Hepatocyte (in vitro differentiated cells): ENCODE measurements around the gene CENPI. TPM values are rescaled to one million over a fixed set of nuclear protein-coding genes. Genes with fewer than 3 reads are reported as not detected.
"Not testable (repeated sequence)": the region's sequence is repeated elsewhere in the genome, so short reads cannot be mapped to it uniquely, and the experiment has no call there.

Source experiments
- DNase-seq: peaks from one replicate; pipeline ENCODE4 v3.0.0-alpha.2; 2016; ENCODE audit warnings: low spot score
- H2AFZ ChIP-seq: fragments of 200-600 bp; sonication (generic); 2 replicates; pipeline ENCODE4 v1.6.0; 2016; ENCODE audit warnings: antibody characterized with exemption, mild to moderate bottlenecking
- H3K27ac ChIP-seq: fragments of 200-600 bp; sonication (generic); 2 replicates; pipeline ENCODE4 v1.5.1; 2016; ENCODE audit warnings: mild to moderate bottlenecking
- H3K27me3 ChIP-seq: fragments of 200-600 bp; sonication (generic); 2 replicates; pipeline ENCODE4 v1.6.1; 2016
- H3K36me3 ChIP-seq: fragments of 200-600 bp; sonication (generic); replicated peaks from 2 replicates; pipeline ENCODE4 v1.5.1; 2016; ENCODE audit warnings: low read depth; ENCODE audit not compliant: insufficient read depth
- H3K4me1 ChIP-seq: fragments of 200-600 bp; sonication (generic); 2 replicates; pipeline ENCODE4 v1.5.1; 2016; ENCODE audit warnings: mild to moderate bottlenecking, moderate library complexity; ENCODE audit not compliant: insufficient read depth
- H3K4me2 ChIP-seq: fragments of 200-600 bp; sonication (generic); 2 replicates; pipeline ENCODE4 v1.6.0; 2016
- H3K4me3 ChIP-seq: fragments of 200-600 bp; sonication (generic); 2 replicates; pipeline ENCODE4 v1.5.1; 2016; ENCODE audit warnings: mild to moderate bottlenecking
- H3K79me2 ChIP-seq: fragments of 200-600 bp; sonication (generic); 2 replicates; pipeline ENCODE4 v1.6.0; 2017; ENCODE audit warnings: mild to moderate bottlenecking
- H3K9me2 ChIP-seq: fragments of 200-600 bp; sonication (generic); replicated peaks from 2 replicates; pipeline ENCODE4 v1.6.0; 2017; ENCODE audit warnings: mild to moderate bottlenecking; ENCODE audit not compliant: insufficient read depth
- H3K9me3 ChIP-seq: fragments of 200-600 bp; sonication (generic); 2 replicates; pipeline ENCODE4 v1.5.1; 2016; ENCODE audit warnings: low read depth, mild to moderate bottlenecking
- H4K20me1 ChIP-seq: fragments of 200-600 bp; sonication (generic); 2 replicates; pipeline ENCODE4 v1.6.0; 2016; ENCODE audit warnings: mild to moderate bottlenecking; ENCODE audit not compliant: insufficient read depth, poor library complexity, severe bottlenecking
- CTCF ChIP-seq: fragments of 200-600 bp; sonication (generic); IDR thresholded peaks from 2 replicates; pipeline ENCODE4 v1.5.1; 2016; ENCODE audit warnings: antibody characterized with exemption, mild to moderate bottlenecking; ENCODE audit not compliant: poor library complexity
- EZH2 ChIP-seq: fragments of 200-600 bp; sonication (generic); IDR thresholded peaks from 2 replicates; pipeline ENCODE4 v1.6.1; 2016; ENCODE audit warnings: antibody characterized with exemption, mild to moderate bottlenecking, borderline replicate concordance
- EZH2phosphoT487 ChIP-seq: fragments of 200-600 bp; sonication (generic); IDR thresholded peaks from one replicate; pipeline ENCODE4 v1.6.1; 2018; ENCODE audit warnings: antibody characterized with exemption, mild to moderate bottlenecking, low read depth, moderate library complexity; ENCODE audit not compliant: unreplicated experiment, severe bottlenecking
- WGBS: methylation state at CpG from one replicate; pipeline ENCODE4 v1.1.6; 2016; ENCODE audit warnings: low lambda C conversion rate; ENCODE audit errors: missing lambda C conversion rate; 5-methylcytosine and 5-hydroxymethylcytosine counted together
- polyA plus RNA-seq: library from polyadenylated mRNA; unstranded; fragments of >200 nt; fragmentation: Nextera tagmentation; extraction: Ambion mirVana; gene quantifications from 2 replicates; pipeline ENCODE4 v1.2.1, GENCODE V29; 2016
- total RNA-seq: library from RNA; depleted of rRNA; stranded (reverse); fragments of >200 nt; gene quantifications from 2 replicates; pipeline ENCODE4 v1.2.3, GENCODE V29; 2014

Gene CENPI
- 4.5 and 6.3 TPM in 2 replicates for total RNA-seq
- 0.42 and 0.78 TPM in 2 replicates for polyA plus RNA-seq

GRCh38 chrX:101097546-101098453 lies at the start of gene CENPI:
CENPI (plus strand) TSS chrX:101098204; CDS start chrX:101101071, 2,867 bp downstream.
- Histone ChIP-seq H4K20me1 (no peaks in the 10 kb centered on the region), H3K27ac (peak within 1 kb of the TSS; percentile 71), H2AFZ (peak within 1 kb of the TSS; percentile 50), H3K4me1 (no peaks in the 10 kb centered on the region), H3K4me3 (peak within 1 kb of the TSS; percentile 11), H3K4me2 (peak within 1 kb of the TSS; percentile 71), H3K27me3 (no peaks in the 10 kb centered on the region), H3K79me2 (no peaks in the 10 kb centered on the region), H3K36me3 (no peaks in the 10 kb centered on the region), H3K9me2 (no peaks in the 10 kb centered on the region), H3K9me3 (no peaks in the 10 kb centered on the region)
- TF ChIP-seq EZH2phosphoT487 (no peak), CTCF (no peak), EZH2 (no peak)
- WGBS = 51% methylated on average over 48 of the region's 48 CpGs
- DNase-seq = peak; percentile 93

- Histone ChIP-seq H2AFZ (peak overlapping the region; percentile 65), H3K9me2 (no peaks in the 10 kb centered on the region), H3K36me3 (no peaks in the 10 kb centered on the region), H3K4me2 (peak overlapping the region; percentile 84), H3K27ac (peak overlapping the region; percentile 92), H3K9me3 (no peaks in the 10 kb centered on the region), H4K20me1 (no peaks in the 10 kb centered on the region), H3K79me2 (no peaks in the 10 kb centered on the region), H3K27me3 (no peaks in the 10 kb centered on the region), H3K4me1 (no peaks in the 10 kb centered on the region), H3K4me3 (peak overlapping the region; percentile 57)
- WGBS = 55% methylated on average over 5 of the region's 5 CpGs
- no peak for DNase-seq
- TF ChIP-seq EZH2phosphoT487 = no peak
Observed at GRCh38 chrX:101051153-101051548, 46.9 kb upstream of the CENPI start.

- no peaks in the 10 kb centered on the region for H3K79me2 ChIP-seq
- peak within 1 kb of the TSS; percentile 57 for H3K4me3 ChIP-seq
- TF ChIP-seq CTCF (no peak), EZH2 (no peak), EZH2phosphoT487 (no peak)
- H3K27ac ChIP-seq = peak within 1 kb of the TSS; percentile 92
- DNase-seq = peak; percentile 77
- H3K4me2 ChIP-seq = peak within 1 kb of the TSS; percentile 84
- no peaks in the 10 kb centered on the region for H3K4me1 ChIP-seq
- no peaks in the 10 kb centered on the region for H3K36me3 ChIP-seq
- no peaks in the 10 kb centered on the region for H3K9me2 ChIP-seq
- WGBS = 35% methylated on average over 43 of the region's 43 CpGs
- no peaks in the 10 kb centered on the region for H4K20me1 ChIP-seq
- peak within 1 kb of the TSS; percentile 65 for H2AFZ ChIP-seq
- no peaks in the 10 kb centered on the region for H3K27me3 ChIP-seq
- no peaks in the 10 kb centered on the region for H3K9me3 ChIP-seq
Observed at GRCh38 chrX:101051549-101052302, 46.3 kb upstream of the CENPI start, which contains the start of gene TRMT2B. TRMT2B (minus strand) TSS chrX:101052111; CDS start chrX:101042289, 9,822 bp downstream.

GRCh38 chrX:101056551-101056950 lies 41.5 kb upstream of the CENPI start:
- H4K20me1 ChIP-seq, H3K9me2 ChIP-seq, H3K4me3 ChIP-seq, DNase-seq, H3K27me3 ChIP-seq, H3K79me2 ChIP-seq, H3K27ac ChIP-seq, H3K36me3 ChIP-seq, H2AFZ ChIP-seq, H3K4me1 ChIP-seq, H3K9me3 ChIP-seq, H3K4me2 ChIP-seq: not testable (repeated sequence)
- 78% methylated on average over 4 of the region's 4 CpGs for WGBS
